Measurements from ENCODE around the gene PLCG2.

- TF ChIP-seq L3MBTL2 (conservative IDR thresholded peaks at IDR 0.05) (no peak), FOXM1 (IDR thresholded peaks at IDR 0.05; ENCODE audit: borderline replicate concordance) (no peak), CTBP1 (IDR thresholded peaks at IDR 0.05; ENCODE audit: borderline replicate concordance) (no peak), TARDBP (IDR thresholded peaks at IDR 0.05) (no peak), BHLHE40 (IDR thresholded peaks at IDR 0.05; ENCODE audit: borderline replicate concordance) (no peak), SP1 (IDR thresholded peaks at IDR 0.05) (no peak), SUZ12 (IDR thresholded peaks at IDR 0.05) (no peak), HDGF (IDR thresholded peaks at IDR 0.05; ENCODE audit: borderline replicate concordance) (no peak), ARNT (IDR thresholded peaks at IDR 0.05) (no peak), PKNOX1 (IDR thresholded peaks at IDR 0.05) (no peak), ELF4 (IDR thresholded peaks at IDR 0.05) (no peak), ZNF384 (IDR thresholded peaks at IDR 0.05) (no peak), NFRKB (IDR thresholded peaks at IDR 0.05) (no peak), FOXK2 (IDR thresholded peaks at IDR 0.05) (no peak)
These were observed 96.4 kb downstream of the PLCG2 start for GRCh38 chr16:81875461-81875860.
